Measurements from ENCODE around the gene ZCCHC10.
"Not testable (repeated sequence)": the region's sequence is repeated elsewhere in the genome, so short reads cannot be mapped to it uniquely, and the experiment has no call there.

- not testable (repeated sequence) for TF ChIP-seq POLR2A (IDR thresholded peaks at IDR 0.05); CTCF (IDR thresholded peaks at IDR 0.05); POLR2AphosphoS5 (IDR thresholded peaks at IDR 0.05); EP300 (IDR thresholded peaks at IDR 0.05; ENCODE audit: low read depth)
These were observed 20.2 kb upstream of the ZCCHC10 start for GRCh38 chr5:133046560-133046959.

Data from transverse colon (tissue), 4 donors.